ENCODE data around the gene ATAD3C.
A peak's percentile ranks its signal among the peaks of the same experiment; 100 is the strongest.
"Not testable (repeated sequence)": the region's sequence is repeated elsewhere in the genome, so short reads cannot be mapped to it uniquely, and the experiment has no call there.

ATAD3C gene

DNA sequence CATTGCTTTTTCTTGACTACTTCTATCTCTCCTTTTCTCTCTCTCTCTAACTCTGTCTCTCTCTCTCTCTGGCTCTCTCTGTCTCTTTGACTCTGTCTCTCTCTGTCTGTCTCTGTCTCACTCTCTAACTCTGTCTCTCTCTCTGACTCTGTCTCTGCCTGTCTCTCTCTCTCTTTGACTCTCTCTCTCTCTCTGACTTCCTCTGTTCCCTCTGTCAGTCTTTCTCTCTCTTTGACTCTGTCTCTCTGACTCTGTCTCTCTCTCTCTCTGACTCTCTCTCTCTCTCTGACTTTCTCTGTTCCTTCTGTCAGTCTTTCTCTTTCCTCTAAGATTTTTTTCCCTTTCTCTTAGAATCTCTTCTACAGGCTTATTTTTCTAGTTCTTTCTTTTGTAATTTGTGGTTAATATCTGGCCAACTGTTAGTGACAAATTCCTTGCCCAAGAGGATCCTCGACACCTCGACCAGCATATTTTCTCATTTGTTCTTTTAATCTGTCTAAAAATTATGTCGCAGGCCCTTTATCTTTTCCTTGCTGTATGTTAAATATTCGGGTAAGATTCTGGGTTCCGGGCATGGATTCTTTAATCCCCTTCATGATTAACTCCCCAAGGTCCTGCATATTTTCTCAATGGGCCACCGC, at the start of gene ATAD3C:
Gene ATAD3C (plus strand): TSS at position 591 of the 641 bp plus-strand sequence. CDS start 995 bp downstream, outside the sequence.
- DNase-seq = no peak

DNA sequence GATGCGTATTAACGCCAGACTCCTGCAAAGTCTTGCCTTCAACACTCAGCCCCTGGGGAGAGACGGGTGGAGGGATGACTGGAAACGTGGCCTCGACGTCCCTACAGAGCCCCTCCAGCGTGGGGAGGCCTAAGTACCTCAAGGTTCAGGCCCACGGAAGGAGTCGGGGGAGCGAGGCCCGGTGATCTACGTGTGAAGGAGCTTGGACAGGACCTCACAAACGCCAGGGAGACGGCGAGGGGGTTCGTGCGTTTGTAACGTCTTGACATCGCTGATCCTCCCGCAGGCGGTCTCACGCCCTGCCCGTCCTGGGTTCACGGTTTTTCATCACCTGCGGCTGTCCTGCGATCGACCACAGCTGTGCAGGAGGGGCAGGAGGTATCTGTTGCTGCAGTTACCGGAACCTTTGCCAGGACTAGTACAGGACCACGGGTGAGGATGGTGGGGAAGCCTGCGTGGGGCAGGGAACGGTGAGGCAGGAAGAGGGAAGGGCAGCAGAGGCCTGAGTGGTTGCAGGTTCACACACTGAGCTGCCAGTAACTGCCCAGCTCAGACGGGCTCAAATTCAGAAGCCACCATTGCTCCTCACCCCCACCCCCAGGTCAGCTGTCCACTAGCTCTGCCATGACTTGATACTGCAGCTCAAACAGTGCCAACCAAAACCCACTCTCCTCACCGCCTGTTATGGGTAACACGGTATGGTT, 49.5 kb upstream of the ATAD3C start:
- DNase-seq = no peak

DNA sequence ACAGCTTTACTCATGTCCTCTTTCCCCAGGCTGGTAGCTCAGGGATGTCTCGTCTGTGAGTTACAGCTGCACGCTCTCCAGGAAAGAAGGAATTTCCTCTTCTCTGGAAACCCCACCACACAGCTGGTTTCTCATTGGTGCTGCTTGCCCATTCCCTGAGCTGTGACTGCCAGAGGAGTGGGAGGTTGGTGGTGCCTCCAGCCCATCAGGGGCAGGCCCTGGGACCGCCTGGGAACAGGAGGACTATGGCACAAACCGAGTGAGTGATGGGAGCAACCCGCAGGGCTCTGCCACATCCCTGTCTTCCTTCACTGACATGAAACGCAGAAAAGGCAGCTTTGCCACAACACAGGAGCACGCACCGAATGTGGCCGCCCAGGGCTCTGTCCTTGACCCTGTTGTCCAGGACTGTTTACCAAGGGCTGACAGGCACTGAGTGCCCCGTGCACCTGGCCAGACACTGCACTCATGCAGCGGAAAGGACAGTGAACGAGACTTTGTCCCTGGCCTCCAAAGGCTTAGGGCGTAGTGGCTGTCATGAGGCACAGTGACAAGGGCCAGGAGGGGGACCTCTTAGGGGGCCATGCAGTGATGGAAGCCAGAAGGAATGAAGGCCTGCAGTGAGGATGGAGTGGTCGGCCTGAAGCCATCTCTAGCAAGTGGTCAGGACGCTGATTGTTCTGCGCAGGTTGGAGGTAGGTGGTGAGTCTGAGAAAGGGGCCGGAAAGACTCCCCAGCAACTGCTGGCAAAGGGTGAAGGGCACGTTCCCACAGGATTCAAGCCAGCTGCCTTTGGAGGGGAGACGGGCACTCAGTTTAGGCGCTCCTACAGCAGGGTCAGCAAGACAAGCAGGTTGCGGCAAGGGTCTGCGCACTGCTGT, 48.7 kb upstream of the ATAD3C start:
- DNase-seq = no peak

DNA sequence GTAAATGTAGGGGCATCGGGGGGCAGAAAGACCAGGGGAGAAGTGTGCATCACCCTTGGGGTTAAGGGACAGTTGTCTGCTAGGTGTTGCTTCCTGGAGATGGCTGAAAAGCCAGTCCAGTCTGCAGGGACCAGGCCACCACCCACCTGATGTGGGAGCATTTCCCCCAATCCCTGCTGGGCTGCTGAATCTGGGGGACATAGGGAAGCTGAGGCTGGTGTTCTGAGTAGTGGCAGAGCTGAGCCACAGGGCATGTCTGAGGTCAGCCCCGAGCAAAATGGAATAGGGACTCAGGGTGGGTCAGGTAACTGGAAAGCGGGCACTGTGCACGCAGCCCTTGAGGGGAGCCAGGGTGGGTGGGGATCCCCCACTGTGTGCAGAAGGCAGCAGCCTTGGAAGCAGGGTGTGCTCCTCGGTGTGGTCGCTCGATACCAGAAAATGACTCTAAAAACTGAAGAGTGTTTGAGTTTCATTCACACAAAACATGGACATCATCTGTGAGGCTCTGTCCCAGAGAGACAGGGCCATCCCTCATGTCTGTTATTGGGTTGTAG, 48.0 kb upstream of the ATAD3C start:
- no peak for DNase-seq

- no peak for DNase-seq
These were observed 47.2 kb upstream of the ATAD3C start for GRCh38 chr1:1402072-1402900.

GRCh38 chr1:1402901-1403392, 46.5 kb upstream of the ATAD3C start:
- DNase-seq = not testable (repeated sequence)

- DNase-seq = no peak
These were observed 45.8 kb upstream of the ATAD3C start for GRCh38 chr1:1403653-1404052.

- no peak for DNase-seq
These were observed 43.2 kb upstream of the ATAD3C start for GRCh38 chr1:1406101-1406820.

- peak; percentile 94 for DNase-seq
These were observed 42.5 kb upstream of the ATAD3C start, which contains the start of gene MRPL20 for GRCh38 chr1:1406821-1407635. Gene MRPL20 (minus strand): TSS chr1:1407293. CDS start chr1:1407217, 76 bp downstream.

DNA sequence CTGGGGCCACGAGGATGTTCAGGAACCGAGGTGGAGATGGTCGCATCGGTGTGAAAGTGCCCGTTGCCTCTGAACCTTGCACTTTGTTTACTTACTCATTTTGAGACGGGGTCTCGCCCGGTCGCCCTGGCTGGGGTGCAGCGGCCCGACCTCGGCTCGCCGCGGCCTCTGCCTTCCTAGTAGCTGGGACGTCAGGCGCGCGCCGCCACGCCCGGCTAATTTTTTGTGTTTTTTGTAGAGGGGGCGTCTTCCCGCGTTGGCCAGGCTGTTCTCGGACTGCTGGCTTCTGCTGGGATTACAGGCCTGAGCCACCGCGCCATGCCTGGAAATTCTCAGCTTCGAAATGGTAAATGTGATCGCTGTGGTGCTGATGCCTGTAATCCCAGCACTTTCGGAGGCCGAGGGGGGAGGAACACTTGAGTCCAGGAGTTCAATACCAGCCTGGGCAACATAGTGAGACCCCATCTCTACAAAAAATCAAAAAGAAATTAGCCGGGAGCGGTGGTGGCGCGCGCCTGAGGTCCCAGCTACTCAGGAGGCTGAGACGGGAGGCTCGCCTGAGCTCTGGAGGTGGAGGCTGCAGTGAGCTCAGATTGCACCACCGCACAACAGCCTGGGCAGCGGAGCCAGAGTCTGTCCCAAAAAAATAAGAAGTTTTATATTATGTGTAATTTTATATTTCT, 41.7 kb upstream of the ATAD3C start:
- DNase-seq = no peak

GRCh38 chr1:1410238-1410637, 39.3 kb upstream of the ATAD3C start:
- not testable (repeated sequence) for DNase-seq

GRCh38 chr1:1411626-1412025, 37.9 kb upstream of the ATAD3C start:
- no peak for DNase-seq

DNA sequence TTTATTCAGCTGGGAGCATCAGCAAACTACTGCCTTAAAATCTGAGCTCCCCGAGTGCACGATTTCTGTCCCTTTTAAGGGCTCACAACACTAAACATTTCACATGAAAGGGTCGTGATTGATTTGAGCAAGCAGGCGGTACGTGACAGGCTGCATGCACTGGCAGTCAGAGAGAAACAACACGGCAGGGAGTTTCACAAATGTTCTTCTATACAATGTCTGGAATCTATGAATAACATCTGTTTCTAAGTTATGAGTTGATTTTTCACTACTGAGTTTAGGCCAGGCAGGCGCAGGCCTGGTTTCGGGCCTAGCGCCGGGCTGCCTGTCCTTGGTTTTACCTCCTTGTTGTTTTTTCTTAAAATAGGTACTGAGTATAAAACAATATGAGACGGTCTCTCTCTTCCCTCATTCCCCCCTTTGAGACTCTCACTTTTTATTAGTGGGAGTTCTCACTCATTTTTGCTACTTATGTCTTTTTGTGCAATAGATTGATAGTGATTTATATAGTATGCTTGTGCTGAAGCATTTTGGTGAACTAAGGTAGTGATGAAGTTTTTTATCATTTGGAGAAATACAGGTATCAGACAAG, 37.1 kb upstream of the ATAD3C start:
- DNase-seq = not testable (repeated sequence)

- DNase-seq = no peak
These were observed 33.7 kb upstream of the ATAD3C start for GRCh38 chr1:1415751-1416150.

DNA sequence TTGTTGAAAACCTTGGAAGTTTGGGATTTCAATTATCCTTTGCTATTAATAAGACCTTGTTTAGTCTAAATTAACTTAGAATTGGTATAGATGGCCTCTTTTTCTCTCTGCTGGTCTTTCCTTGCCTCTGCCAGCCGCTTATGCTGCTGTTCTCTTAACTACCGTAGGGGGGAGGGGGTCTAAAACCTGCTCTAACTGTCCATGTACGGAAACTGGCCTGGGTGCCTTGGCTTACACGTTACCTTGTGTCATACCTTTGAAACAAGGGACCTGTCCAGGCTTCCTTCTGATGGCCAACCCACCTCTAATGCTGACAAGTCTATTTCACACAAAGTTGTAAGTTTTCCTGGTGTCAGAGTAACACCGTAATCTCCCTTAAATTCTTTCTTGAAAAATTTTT, 32.1 kb upstream of the ATAD3C start:
- DNase-seq = not testable (repeated sequence)

DNA sequence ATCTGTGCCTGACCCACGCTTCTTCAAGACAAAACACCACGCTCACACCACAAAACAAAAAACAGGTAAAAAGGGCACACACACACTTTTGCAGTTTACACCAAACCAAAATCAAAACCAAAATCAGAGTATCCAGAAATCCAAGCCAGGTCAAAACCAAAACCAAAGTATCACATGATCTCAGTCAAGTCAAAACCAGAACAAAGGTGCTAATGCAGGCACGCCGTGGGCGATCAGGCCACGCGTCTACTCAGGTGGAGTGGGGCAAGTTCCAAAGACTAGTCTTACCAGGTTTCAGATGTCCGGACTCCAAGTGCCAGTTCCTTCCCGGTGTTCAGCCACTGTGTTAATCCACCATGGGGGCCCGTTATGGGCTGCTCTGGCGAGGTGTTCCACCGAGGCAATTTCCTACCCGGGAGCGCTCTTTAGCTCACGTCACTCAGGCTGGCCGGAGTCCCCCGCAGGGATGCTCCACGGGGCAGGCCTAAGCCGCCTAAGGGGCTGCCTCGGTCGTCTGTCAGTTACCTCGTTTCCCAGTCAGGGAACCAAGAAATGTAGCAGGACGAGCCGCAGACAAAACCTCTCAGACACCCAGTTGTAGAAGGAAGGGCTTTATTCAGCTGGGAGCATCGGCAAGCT, 31.5 kb upstream of the ATAD3C start:
- peak; percentile 46 for DNase-seq

DNA sequence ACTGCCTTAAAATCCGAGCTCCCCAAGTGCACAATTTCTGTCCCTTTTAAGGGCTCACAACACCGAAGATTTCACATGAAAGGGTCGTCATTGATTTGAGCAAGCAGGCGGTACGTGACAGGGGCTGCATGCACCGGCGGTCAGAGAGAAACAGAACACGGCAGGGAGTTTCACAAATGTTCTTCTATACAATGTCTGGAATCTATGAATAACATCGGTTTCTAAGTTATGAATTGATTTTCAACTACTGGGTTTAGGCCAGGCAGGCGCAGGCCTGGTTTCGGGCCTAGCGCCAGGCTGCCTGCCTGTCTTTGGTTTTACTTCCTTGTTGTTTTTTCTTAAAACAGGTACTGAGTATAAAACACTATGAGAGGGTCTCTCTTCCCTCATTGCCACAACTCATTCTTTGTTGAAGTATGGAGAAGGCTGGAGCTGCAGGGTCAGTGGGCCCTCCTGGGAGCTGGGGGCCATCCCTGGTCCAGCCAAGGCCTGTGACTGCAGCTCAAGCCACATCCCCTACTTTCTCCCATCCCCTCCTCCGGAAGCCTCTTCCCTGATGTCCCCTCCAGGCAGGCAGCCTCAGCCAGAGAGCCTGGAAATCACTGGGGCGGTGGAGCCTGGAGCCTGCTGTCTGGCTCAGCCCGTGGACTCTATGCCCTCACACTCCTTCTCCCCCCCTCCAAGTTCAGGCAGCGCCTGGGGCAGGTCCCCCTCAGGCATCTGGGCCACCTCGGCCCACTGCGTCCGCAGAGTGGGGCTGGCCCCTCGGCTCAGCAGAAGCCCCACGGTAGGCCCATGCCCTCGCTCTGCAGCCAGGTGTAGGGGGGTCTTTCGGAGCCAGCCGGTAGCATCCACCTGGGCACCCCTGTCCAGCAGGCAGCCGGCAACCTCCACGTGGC, 30.8 kb upstream of the ATAD3C start:
- no peak for DNase-seq

GRCh38 chr1:1419363-1419812, 30.1 kb upstream of the ATAD3C start:
- no peak for DNase-seq
